ENCODE measurements around the gene RICTOR. TPM values are rescaled to one million over a fixed set of nuclear protein-coding genes. Genes with fewer than 3 reads are reported as not detected.
A peak's percentile ranks its signal among the peaks of the same experiment; 100 is the strongest.

The RICTOR gene
- total and polyA plus RNA-seq, 9 of the 15 experiments (the other 6 are each of a cell fraction or from before 2014, with no cell fraction given), result 13.9 to 46.6 (median 22.6) TPM

GRCh38 chr5:39062104-39062503 is 12.1 kb downstream of the RICTOR start:
- in situ Hi-C loops (cut with MboI), result no loop called here
- Histone ChIP-seq H3K79me2 (ENCODE audit: control insufficient read depth, insufficient read depth, low read length) (peaks cover 98% of the 10 kb centered on the region), H3K27me3 (ENCODE audit: control insufficient read depth in 2 of 2, insufficient read depth in 2 of 2, low read length in 2 of 2) (no peaks in the 10 kb centered on the region), H3K9ac (ENCODE audit: insufficient read depth in 1 of 2, low read depth in 2 of 2, low read length in 2 of 2) (no peak overlapping the region), H2AFZ (ENCODE audit: low read depth, low read length) (no peak overlapping the region), H3K4me1 (replicated peaks in 1 of 2; ENCODE audit: control insufficient read depth in 2 of 2, insufficient read depth in 2 of 2, low read length in 2 of 2) (no peaks in the 10 kb centered on the region), H3K27ac (ENCODE audit: extremely low read depth, low read depth, low read length) (no peak overlapping the region), H3K36me3 (ENCODE audit: control insufficient read depth, insufficient read depth, low read length) (peaks cover 25% of the 10 kb centered on the region; the same call in 2 of the 3 replicates), H3K4me2 (ENCODE audit: insufficient read depth, low read length) (no peak overlapping the region), H4K20me1 (replicated peaks; ENCODE audit: control insufficient read depth, insufficient read depth, low read length) (no peaks in the 10 kb centered on the region), H3K9me3 (replicated peaks; ENCODE audit: control insufficient read depth, insufficient read depth, low read depth, low read length) (peaks cover 5% of the 10 kb centered on the region; the same call in 1 of the 2 replicates), H3K9me1 (ENCODE audit: control insufficient read depth, insufficient read depth, low read length) (no peaks in the 10 kb centered on the region), H3K4me3 (no peak overlapping the region)
- CTCF ChIA-PET (ENCODE audit: low intra/inter-chr PET ratio), result no interaction called here
- no TSS peak for BruUV-seq (replicated peaks)
- 89% methylated on average over 3 of the region's 3 CpGs for WGBS (ENCODE audit: insufficient coverage, low coverage, missing lambda C conversion rate)
- TF ChIP-seq CBX5 (IDR thresholded peaks at IDR 0.05; ENCODE audit: borderline replicate concordance, low read depth), result no peak
- TF ChIP-seq, protein P1, sequence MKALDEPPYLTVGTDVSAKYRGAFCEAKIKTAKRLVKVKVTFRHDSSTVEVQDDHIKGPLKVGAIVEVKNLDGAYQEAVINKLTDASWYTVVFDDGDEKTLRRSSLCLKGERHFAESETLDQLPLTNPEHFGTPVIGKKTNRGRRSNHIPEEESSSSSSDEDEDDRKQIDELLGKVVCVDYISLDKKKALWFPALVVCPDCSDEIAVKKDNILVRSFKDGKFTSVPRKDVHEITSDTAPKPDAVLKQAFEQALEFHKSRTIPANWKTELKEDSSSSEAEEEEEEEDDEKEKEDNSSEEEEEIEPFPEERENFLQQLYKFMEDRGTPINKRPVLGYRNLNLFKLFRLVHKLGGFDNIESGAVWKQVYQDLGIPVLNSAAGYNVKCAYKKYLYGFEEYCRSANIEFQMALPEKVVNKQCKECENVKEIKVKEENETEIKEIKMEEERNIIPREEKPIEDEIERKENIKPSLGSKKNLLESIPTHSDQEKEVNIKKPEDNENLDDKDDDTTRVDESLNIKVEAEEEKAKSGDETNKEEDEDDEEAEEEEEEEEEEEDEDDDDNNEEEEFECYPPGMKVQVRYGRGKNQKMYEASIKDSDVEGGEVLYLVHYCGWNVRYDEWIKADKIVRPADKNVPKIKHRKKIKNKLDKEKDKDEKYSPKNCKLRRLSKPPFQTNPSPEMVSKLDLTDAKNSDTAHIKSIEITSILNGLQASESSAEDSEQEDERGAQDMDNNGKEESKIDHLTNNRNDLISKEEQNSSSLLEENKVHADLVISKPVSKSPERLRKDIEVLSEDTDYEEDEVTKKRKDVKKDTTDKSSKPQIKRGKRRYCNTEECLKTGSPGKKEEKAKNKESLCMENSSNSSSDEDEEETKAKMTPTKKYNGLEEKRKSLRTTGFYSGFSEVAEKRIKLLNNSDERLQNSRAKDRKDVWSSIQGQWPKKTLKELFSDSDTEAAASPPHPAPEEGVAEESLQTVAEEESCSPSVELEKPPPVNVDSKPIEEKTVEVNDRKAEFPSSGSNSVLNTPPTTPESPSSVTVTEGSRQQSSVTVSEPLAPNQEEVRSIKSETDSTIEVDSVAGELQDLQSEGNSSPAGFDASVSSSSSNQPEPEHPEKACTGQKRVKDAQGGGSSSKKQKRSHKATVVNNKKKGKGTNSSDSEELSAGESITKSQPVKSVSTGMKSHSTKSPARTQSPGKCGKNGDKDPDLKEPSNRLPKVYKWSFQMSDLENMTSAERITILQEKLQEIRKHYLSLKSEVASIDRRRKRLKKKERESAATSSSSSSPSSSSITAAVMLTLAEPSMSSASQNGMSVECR (CRISPR knock-in tag; IDR thresholded peaks at IDR 0.05), result no peak
- TF ChIP-seq CBFA2T3 (IDR thresholded peaks at IDR 0.05), result no peak
- no peak for TF ChIP-seq ATF7 (IDR thresholded peaks at IDR 0.05)
- no peak for TF ChIP-seq KDM4B (IDR thresholded peaks at IDR 0.05; ENCODE audit: borderline replicate concordance in 2 of 2, low read depth in 1 of 2)
- TF ChIP-seq ZNF707 (CRISPR knock-in tag; conservative IDR thresholded peaks at IDR 0.05), result no peak
- no peak for TF ChIP-seq MBD2 (IDR thresholded peaks at IDR 0.05; ENCODE audit: borderline replicate concordance, low read depth)
- no peak for TF ChIP-seq HOXB6 (CRISPR knock-in tag; IDR thresholded peaks at IDR 0.05; ENCODE audit: borderline replicate concordance)
- TF ChIP-seq TGIF2 (CRISPR knock-in tag; IDR thresholded peaks at IDR 0.05), result no peak
- no peak for TF ChIP-seq PML (IDR thresholded peaks at IDR 0.05; ENCODE audit: low read length)
- TF ChIP-seq SRSF3 (IDR thresholded peaks at IDR 0.05; ENCODE audit: insufficient read depth, low read length), result no peak
- no peak for TF ChIP-seq ZNF143 (CRISPR knock-in tag; IDR thresholded peaks at IDR 0.05)
- TF ChIP-seq CBX1 (IDR thresholded peaks at IDR 0.05; ENCODE audit: low read depth), result no peak
- no peak for FAIRE-seq
- no peak for DNase-seq (ENCODE audit: extremely low read depth in 1 of 4, low spot score in 3 of 4)
- intact Hi-C loops (cut with micrococcal nuclease), result no loop called here
- 0 out of 3 replicates have a peak, but pooled peaks have one; percentile 8 for ATAC-seq
- POLR2A ChIA-PET, result interaction anchor here (0.6 to 4.5 kb wide), 3 partner anchors 10 to 37 kb away, joined by 3 to 26 read pairs (median 5); no protein-coding TSS in a partner anchor
